Astrocyte (in vitro differentiated cells and primary cell): ENCODE data around the gene IBA57. TPM values are rescaled to one million over a fixed set of nuclear protein-coding genes. Genes with fewer than 3 reads are reported as not detected.

Experiments used
- DNase-seq: peaks from one replicate; pipeline ENCODE4 v3.0.0-alpha.2; 2010; ENCODE audit warnings: low read depth
- FAIRE-seq: peaks from 2 replicates; lab custom pipeline; 2011; peaks lifted over from hg19 to GRCh38; lab: Jason Lieb, UNC
- H2AFZ ChIP-seq: 2 replicates; pipeline ENCODE4 v1.6.0; 2012; ENCODE audit warnings: low read depth, low read length, inconsistent platforms
- H3K27ac ChIP-seq: 2 replicates; pipeline ENCODE4 v1.5.1; 2011; ENCODE audit warnings: low read depth, low read length, inconsistent platforms
- H3K27me3 ChIP-seq: 2 replicates; pipeline ENCODE4 v1.6.0; 2011; ENCODE audit warnings: low read length, inconsistent platforms; ENCODE audit not compliant: insufficient read depth
- H3K36me3 ChIP-seq: 2 replicates; pipeline ENCODE4 v1.5.1; 2011; ENCODE audit warnings: low read length, inconsistent platforms; ENCODE audit not compliant: insufficient read depth
- H3K4me1 ChIP-seq: 2 replicates; pipeline ENCODE4 v1.5.1; 2011; ENCODE audit warnings: low read length, inconsistent platforms; ENCODE audit not compliant: insufficient read depth
- H3K4me2 ChIP-seq: 2 replicates; pipeline ENCODE4 v1.6.0; 2012; ENCODE audit warnings: low read length, inconsistent platforms
- H3K4me3 ChIP-seq: 2 replicates; pipeline ENCODE4 v1.5.1; 2011; ENCODE audit warnings: low read depth, mild to moderate bottlenecking, low read length, inconsistent platforms; ENCODE audit not compliant: insufficient read depth
- H3K79me2 ChIP-seq: 2 replicates; pipeline ENCODE4 v1.6.0; 2012; ENCODE audit warnings: mild to moderate bottlenecking, low read length, inconsistent platforms; ENCODE audit not compliant: insufficient read depth
- H3K9ac ChIP-seq: 2 replicates; pipeline ENCODE4 v1.6.0; 2012; ENCODE audit warnings: mild to moderate bottlenecking, low read length, inconsistent platforms
- H3K9me3 ChIP-seq: 2 replicates; pipeline ENCODE4 v1.5.1; 2012; ENCODE audit warnings: low read depth, mild to moderate bottlenecking, low read length, inconsistent platforms; ENCODE audit not compliant: insufficient read depth
- H4K20me1 ChIP-seq: 2 replicates; pipeline ENCODE4 v1.6.0; 2012; ENCODE audit warnings: low read length, inconsistent platforms; ENCODE audit not compliant: insufficient read depth
- H3K27ac Mint-ChIP-seq: one replicate; pipeline ENCODE4 v1.8.0; 2021; ENCODE audit warnings: mild to moderate bottlenecking, mixed read lengths; ENCODE audit not compliant: unreplicated experiment
- H3K27me3 Mint-ChIP-seq: one replicate; pipeline ENCODE4 v1.8.0; 2021; ENCODE audit warnings: low read depth, mixed read lengths; ENCODE audit not compliant: unreplicated experiment
- H3K36me3 Mint-ChIP-seq: one replicate; pipeline ENCODE4 v1.8.0; 2021; ENCODE audit warnings: low read depth, mixed read lengths; ENCODE audit not compliant: unreplicated experiment
- H3K4me1 Mint-ChIP-seq: one replicate; pipeline ENCODE4 v1.8.0; 2021; ENCODE audit warnings: low read depth, mixed read lengths; ENCODE audit not compliant: unreplicated experiment
- H3K4me3 Mint-ChIP-seq: one replicate; pipeline ENCODE4 v1.8.0; 2021; ENCODE audit warnings: mild to moderate bottlenecking, moderate library complexity, mixed read lengths; ENCODE audit not compliant: unreplicated experiment
- H3K9me3 Mint-ChIP-seq: one replicate; pipeline ENCODE4 v1.8.0; 2021; ENCODE audit warnings: mild to moderate bottlenecking, mixed read lengths; ENCODE audit not compliant: unreplicated experiment
- CTCF ChIP-seq: IDR thresholded peaks from 2 replicates; pipeline ENCODE4 v1.5.1; 2011; ENCODE audit warnings: low read depth, mild to moderate bottlenecking, inconsistent platforms, low read length, moderate library complexity; ENCODE audit not compliant: insufficient read depth
- EZH2 ChIP-seq: IDR thresholded peaks from 2 replicates; pipeline ENCODE4 v1.6.1; 2012; ENCODE audit warnings: mild to moderate bottlenecking, low read length, inconsistent platforms; ENCODE audit not compliant: insufficient read depth
- total RNA-seq: library from RNA; stranded (reverse); gene quantifications from 2 replicates; pipeline ENCODE4 v1.2.1, GENCODE V29; 2021

The IBA57 gene
- total RNA-seq, 1 donor from 2014 or later, result 4.9 TPM

DNA sequence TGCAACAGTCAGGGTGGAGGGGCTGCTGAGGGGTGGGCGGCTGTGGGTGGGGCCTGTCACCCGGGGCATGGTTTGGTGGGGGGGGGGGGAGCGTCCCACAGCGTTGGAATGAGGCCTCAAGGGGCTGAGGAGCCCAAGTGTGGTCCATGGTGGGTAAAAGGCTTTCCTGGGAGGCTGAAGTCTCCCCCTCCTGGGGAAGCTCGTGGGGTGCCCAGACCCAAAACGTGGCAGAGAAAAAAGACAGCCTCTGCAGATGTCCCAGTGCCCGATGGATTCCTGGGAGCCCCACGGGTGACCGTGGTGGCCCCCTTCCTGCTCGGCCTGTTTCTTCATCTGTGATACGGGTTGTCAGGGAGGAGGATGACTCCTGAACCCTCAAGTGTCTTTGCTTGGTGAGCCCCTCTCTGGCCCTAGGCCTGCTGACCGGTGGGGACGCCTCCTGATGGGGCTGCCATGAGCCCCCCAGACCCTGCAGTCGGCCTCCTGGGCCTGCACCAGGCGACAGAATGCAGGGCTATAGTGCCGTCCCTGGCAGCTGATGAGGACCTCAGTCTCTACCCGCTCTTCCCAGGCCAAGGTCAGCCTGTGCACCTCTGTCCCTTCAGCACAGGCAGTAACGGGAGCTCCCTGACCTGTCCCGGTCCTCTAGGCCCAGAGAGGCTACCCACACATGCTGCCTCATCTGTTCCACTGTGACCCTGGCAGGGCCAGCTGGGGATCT lies 43.4 kb downstream of the IBA57 start:
- H3K4me2 ChIP-seq, result no peak overlapping the region
- no peak overlapping the region for H3K27ac Mint-ChIP-seq
- no peak overlapping the region for H2AFZ ChIP-seq
- peaks cover 12% of the 10 kb centered on the region for H3K27me3 Mint-ChIP-seq
- TF ChIP-seq EZH2 (no peak), CTCF (no peak)
- no peak overlapping the region for H3K9ac ChIP-seq
- no peak for DNase-seq
- peak overlapping the region; percentile 27 for H3K4me3 Mint-ChIP-seq
- no peaks in the 10 kb centered on the region for H3K4me1 ChIP-seq
- peaks cover 7% of the 10 kb centered on the region for H3K27me3 ChIP-seq
- H3K9me3 ChIP-seq, result no peaks in the 10 kb centered on the region
- H3K9me3 Mint-ChIP-seq, result no peaks in the 10 kb centered on the region
- H3K27ac ChIP-seq, result no peak overlapping the region
- no peak for FAIRE-seq
- H3K4me1 Mint-ChIP-seq, result no peaks in the 10 kb centered on the region
- H3K79me2 ChIP-seq, result no peaks in the 10 kb centered on the region
- no peak overlapping the region for H3K4me3 ChIP-seq
- H4K20me1 ChIP-seq, result no peaks in the 10 kb centered on the region
- no peaks in the 10 kb centered on the region for H3K36me3 ChIP-seq
- H3K36me3 Mint-ChIP-seq, result peaks cover 3% of the 10 kb centered on the region

DNA sequence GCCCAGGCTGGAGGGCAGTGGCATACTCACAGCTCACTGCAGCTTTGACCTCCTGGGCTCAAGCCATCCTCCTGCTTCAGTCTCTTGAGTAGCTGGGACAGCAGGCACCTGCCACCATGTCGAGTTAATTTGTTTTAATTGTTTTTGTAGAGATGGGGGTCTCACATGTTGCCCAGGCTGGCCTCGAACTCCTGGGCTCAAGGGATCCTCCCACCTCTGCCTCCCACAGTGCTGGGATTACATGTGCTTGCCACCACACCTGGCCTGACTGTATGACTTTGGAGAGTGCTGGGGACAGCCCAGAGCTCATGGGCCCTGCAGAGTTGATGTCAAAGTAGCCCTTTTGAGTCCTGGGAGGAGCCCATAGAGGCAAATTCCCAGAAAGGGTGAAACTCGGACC lies 44.1 kb downstream of the IBA57 start:
- Histone ChIP-seq H3K4me3 (no peak overlapping the region), H3K36me3 (no peaks in the 10 kb centered on the region), H3K4me1 (no peaks in the 10 kb centered on the region), H2AFZ (no peak overlapping the region), H4K20me1 (no peaks in the 10 kb centered on the region), H3K27me3 (peaks cover 7% of the 10 kb centered on the region), H3K27ac (no peak overlapping the region), H3K4me2 (no peak overlapping the region), H3K79me2 (no peaks in the 10 kb centered on the region), H3K9me3 (no peaks in the 10 kb centered on the region), H3K9ac (no peak overlapping the region)
- H3K27me3 Mint-ChIP-seq, result peaks cover 12% of the 10 kb centered on the region
- H3K36me3 Mint-ChIP-seq, result peaks cover 3% of the 10 kb centered on the region
- H3K4me3 Mint-ChIP-seq, result no peak overlapping the region
- no peaks in the 10 kb centered on the region for H3K4me1 Mint-ChIP-seq
- DNase-seq (no peak), FAIRE-seq (no peak)
- H3K27ac Mint-ChIP-seq, result no peak overlapping the region
- no peaks in the 10 kb centered on the region for H3K9me3 Mint-ChIP-seq
- no peak for TF ChIP-seq EZH2
- no peak for TF ChIP-seq CTCF

DNA sequence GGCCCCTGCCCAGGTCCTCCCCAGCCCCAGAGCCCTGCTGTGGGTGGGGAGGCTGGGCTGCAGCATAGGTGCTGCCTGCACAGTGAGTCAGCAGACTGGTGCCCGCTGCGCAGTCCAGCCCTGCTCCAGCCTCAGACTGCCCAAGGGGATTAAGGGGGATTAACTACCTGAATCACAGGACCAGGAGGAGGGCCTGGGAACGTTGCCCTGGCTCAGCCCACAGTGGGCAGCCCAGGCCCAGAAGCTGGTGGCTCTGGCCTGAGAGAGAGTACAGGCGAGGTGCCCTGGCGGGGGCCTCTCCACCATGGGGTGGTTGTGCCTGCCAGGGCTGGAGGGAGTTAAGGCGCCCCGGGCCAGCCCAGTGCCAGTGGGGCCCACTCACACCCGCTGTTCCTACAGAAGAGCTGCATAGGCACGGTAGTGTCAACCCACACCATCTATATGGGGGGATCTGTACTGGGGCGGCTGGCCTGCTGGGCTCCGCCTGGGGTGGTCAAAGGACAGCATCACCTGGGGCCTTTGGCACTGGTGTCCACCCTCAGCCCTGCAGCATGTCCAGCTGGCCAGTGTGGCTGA lies 44.6 kb downstream of the IBA57 start:
- no peaks in the 10 kb centered on the region for H3K9me3 ChIP-seq
- no peaks in the 10 kb centered on the region for H3K4me1 Mint-ChIP-seq
- DNase-seq (no peak), FAIRE-seq (no peak)
- H3K4me3 Mint-ChIP-seq, result no peak overlapping the region
- no peak overlapping the region for H3K27ac Mint-ChIP-seq
- H3K4me3 ChIP-seq, result no peak overlapping the region
- H3K79me2 ChIP-seq, result no peaks in the 10 kb centered on the region
- H3K27me3 Mint-ChIP-seq, result peaks cover 12% of the 10 kb centered on the region
- H3K4me1 ChIP-seq, result no peaks in the 10 kb centered on the region
- H3K36me3 Mint-ChIP-seq, result peaks cover 3% of the 10 kb centered on the region
- H3K27me3 ChIP-seq, result peaks cover 7% of the 10 kb centered on the region
- H2AFZ ChIP-seq, result no peak overlapping the region
- H4K20me1 ChIP-seq, result no peaks in the 10 kb centered on the region
- H3K9ac ChIP-seq, result no peak overlapping the region
- TF ChIP-seq EZH2, result no peak
- TF ChIP-seq CTCF, result no peak
- H3K27ac ChIP-seq, result no peak overlapping the region
- H3K36me3 ChIP-seq, result no peaks in the 10 kb centered on the region
- H3K4me2 ChIP-seq, result no peak overlapping the region
- no peaks in the 10 kb centered on the region for H3K9me3 Mint-ChIP-seq
